Measurements from ENCODE around the gene OR1K1. TPM values are rescaled to one million over a fixed set of nuclear protein-coding genes. Genes with fewer than 3 reads are reported as not detected.

OR1K1 gene
- total and polyA plus RNA-seq, 10 of the 15 experiments (the other 5 are each of a cell fraction or from before 2014, with no cell fraction given): not detected

DNA sequence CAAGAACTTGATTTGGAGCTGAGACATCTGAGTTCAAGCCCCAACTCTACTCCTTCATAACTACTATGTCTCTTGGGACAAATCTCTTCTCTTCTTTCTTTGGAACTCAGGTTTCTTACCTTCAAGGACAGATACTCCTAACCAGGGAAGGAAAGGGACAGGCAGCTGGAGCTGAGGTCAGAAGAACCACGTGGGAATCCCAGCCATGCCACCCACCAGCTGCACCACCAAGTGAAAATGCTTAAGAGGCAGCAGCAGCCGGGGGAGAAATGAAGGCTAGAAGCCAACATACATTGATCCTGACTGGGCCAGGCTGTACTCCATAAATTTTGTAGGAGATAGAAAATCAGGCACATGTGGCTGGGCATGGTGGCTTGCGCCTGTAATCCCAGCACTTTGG lies 20.7 kb upstream of the OR1K1 start:
- 47% methylated on average over 3 of the region's 3 CpGs for WGBS (ENCODE audit: insufficient coverage, insufficient replicate concordance, low lambda C conversion rate, missing lambda C conversion rate)
- no TSS peak for BruUV-seq (replicated peaks)
- TF ChIP-seq KAT2A (conservative IDR thresholded peaks at IDR 0.05; ENCODE audit: control insufficient read depth, low read depth, low read length) (no peak), MYB (IDR thresholded peaks at IDR 0.05; ENCODE audit: borderline replicate concordance, low read depth, low read length) (no peak), CUX1 (IDR thresholded peaks at IDR 0.05; ENCODE audit: insufficient replicate concordance, low read depth, low read length) (no peak), EP300 (IDR thresholded peaks at IDR 0.05; ENCODE audit: borderline replicate concordance in 1 of 2, control insufficient read depth in 1 of 2, low read depth in 2 of 2, low read length in 2 of 2) (no peak), STAT3 (IDR thresholded peaks at IDR 0.05; ENCODE audit: low read depth, low read length) (no peak)
- SMC1A ChIA-PET (ENCODE audit: uncharacterized antibody, unreplicated experiment): no interaction called here
- RAD21 ChIA-PET (ENCODE audit: unreplicated experiment): no interaction called here
- no peaks in the 10 kb centered on the region for H3K36me3 ChIP-seq (ENCODE audit: control insufficient read depth in 2 of 2, insufficient read depth in 2 of 2, low read length in 1 of 2)
- no peaks in the 10 kb centered on the region for H4K20me1 ChIP-seq (ENCODE audit: control insufficient read depth, insufficient read depth)
- H3K9ac ChIP-seq (ENCODE audit: control insufficient read depth, insufficient read depth, low read length): no peak overlapping the region
- no peaks in the 10 kb centered on the region for H3K79me2 ChIP-seq (ENCODE audit: control insufficient read depth, insufficient read depth, low read length)
- H3K27me3 ChIP-seq (replicated peaks in 1 of 2; ENCODE audit: control insufficient read depth in 2 of 2, insufficient read depth in 2 of 2, low read length in 1 of 2): no peaks in the 10 kb centered on the region
- in situ Hi-C loops (cut with MboI): no loop called here
- no peaks in the 10 kb centered on the region for H3K9me3 ChIP-seq (replicated peaks; ENCODE audit: control insufficient read depth, insufficient read depth, low read length)
- DNase-seq (ENCODE audit: low read depth, low spot score) (no peak), FAIRE-seq (no peak), ATAC-seq (no peak)
- H2AFZ ChIP-seq (ENCODE audit: control insufficient read depth, low read depth, low read length): no peak overlapping the region
- H3K4me1 ChIP-seq (ENCODE audit: control insufficient read depth, insufficient read depth, low read length): no peaks in the 10 kb centered on the region
- POLR2A ChIA-PET: no interaction called here
- H3K4me3 ChIP-seq: no peak overlapping the region
- H3K4me2 ChIP-seq (ENCODE audit: control insufficient read depth, insufficient read depth): no peak overlapping the region
- intact Hi-C loops (cut with micrococcal nuclease; ENCODE audit: unreplicated experiment): no loop called here
- CTCF ChIA-PET: interaction anchor here (1.6 kb wide), 1 partner anchor 281 kb away, joined by 4 read pairs; no protein-coding TSS in a partner anchor
- H3K27ac ChIP-seq (ENCODE audit: control insufficient read depth, insufficient read depth): no peak overlapping the region

Measured in GM12878 (cell line).